ENCODE measurements around the gene RNF103.
A peak's percentile ranks its signal among the peaks of the same experiment; 100 is the strongest.

Gene RNF103

GRCh38 chr2:86562922-86563649 lies 60.6 kb downstream of the RNF103 start, which contains the start of gene CHMP3 (continued):
- TF ChIP-seq ZNF2 (tag by site-specific recombination; IDR thresholded peaks at IDR 0.05) (0 out of 2 replicates have a peak, but pooled peaks have one; percentile 28), TSHZ1 (tag by site-specific recombination; IDR thresholded peaks at IDR 0.05; ENCODE audit: borderline replicate concordance) (peak; percentile 21; the same call in 1 of the 2 replicates)
- TF ChIP-seq, protein P1, sequence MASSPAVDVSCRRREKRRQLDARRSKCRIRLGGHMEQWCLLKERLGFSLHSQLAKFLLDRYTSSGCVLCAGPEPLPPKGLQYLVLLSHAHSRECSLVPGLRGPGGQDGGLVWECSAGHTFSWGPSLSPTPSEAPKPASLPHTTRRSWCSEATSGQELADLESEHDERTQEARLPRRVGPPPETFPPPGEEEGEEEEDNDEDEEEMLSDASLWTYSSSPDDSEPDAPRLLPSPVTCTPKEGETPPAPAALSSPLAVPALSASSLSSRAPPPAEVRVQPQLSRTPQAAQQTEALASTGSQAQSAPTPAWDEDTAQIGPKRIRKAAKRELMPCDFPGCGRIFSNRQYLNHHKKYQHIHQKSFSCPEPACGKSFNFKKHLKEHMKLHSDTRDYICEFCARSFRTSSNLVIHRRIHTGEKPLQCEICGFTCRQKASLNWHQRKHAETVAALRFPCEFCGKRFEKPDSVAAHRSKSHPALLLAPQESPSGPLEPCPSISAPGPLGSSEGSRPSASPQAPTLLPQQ (tag by site-specific recombination; IDR thresholded peaks at IDR 0.05): peak; percentile 52; the same call in 1 of the 2 replicates

DNA sequence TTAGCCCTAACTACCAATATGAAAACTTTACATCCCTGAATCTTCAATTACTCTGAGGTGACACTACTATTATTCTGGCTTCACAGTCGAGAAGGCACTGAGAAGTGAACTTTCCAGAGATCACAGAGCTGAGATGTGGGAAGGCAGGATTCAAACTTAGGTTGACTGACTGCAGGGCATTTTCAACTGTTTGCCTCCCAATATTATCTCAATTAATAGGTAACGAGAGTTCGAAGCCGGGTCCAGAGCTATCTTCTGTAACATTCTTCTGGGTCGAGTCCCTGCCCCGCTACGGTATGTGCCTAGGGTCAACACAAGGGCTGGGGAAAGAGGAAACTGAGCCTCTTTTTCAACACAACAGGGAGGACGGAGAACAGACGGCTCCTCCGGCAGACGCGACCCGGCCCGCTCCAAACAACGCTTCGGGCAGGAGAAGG lies 61.2 kb downstream of the RNF103 start:
- Histone ChIP-seq H3K4me1 (ENCODE audit: control insufficient read depth, insufficient read depth, low read length) (peaks cover 4% of the 10 kb centered on the region; the same call in 1 of the 2 replicates), H3K4me3 (ENCODE audit: low read depth, low read length) (peak overlapping the region; percentile 94), H3K36me3 (ENCODE audit: control insufficient read depth in 2 of 2, insufficient read depth in 1 of 2, low read length in 2 of 2) (peaks cover 0 to 3% of the 10 kb centered on the region in 2 experiments; a peak in 1 of 3 replicates), H3K27ac (ENCODE audit: extremely low read depth, low read depth, low read length) (peak overlapping the region; percentile 89), H3K9me3 (ENCODE audit: control insufficient read depth, insufficient read depth, low read depth, low read length) (no peaks in the 10 kb centered on the region)
- TF ChIP-seq IKZF3 (tag by site-specific recombination; IDR thresholded peaks at IDR 0.05) (no peak), KLF7 (tag by site-specific recombination; IDR thresholded peaks at IDR 0.05; ENCODE audit: borderline replicate concordance) (no peak), TSHZ1 (tag by site-specific recombination; IDR thresholded peaks at IDR 0.05; ENCODE audit: borderline replicate concordance) (no peak), ZNF664 (tag by site-specific recombination; IDR thresholded peaks at IDR 0.05) (peak; percentile 95), SALL2 (tag by site-specific recombination; IDR thresholded peaks at IDR 0.05; ENCODE audit: borderline replicate concordance) (no peak), ZNF132 (tag by site-specific recombination; IDR thresholded peaks at IDR 0.05; ENCODE audit: borderline replicate concordance) (no peak)
- POLR2A ChIA-PET: interaction anchor here (1.5 kb wide), 1 partner anchor 120 kb away, joined by 4 read pairs; no protein-coding TSS in a partner anchor
- CTCF ChIA-PET: no interaction called here

- H3K27ac ChIP-seq (ENCODE audit: extremely low read depth, low read depth, low read length): no peak overlapping the region
- no peak overlapping the region for H3K4me3 ChIP-seq (ENCODE audit: low read depth, low read length)
- H3K4me1 ChIP-seq (ENCODE audit: control insufficient read depth, insufficient read depth, low read length): peaks cover 13% of the 10 kb centered on the region
- CTCF ChIA-PET: no interaction called here
- POLR2A ChIA-PET: no interaction called here
- peaks cover 0 to 3% of the 10 kb centered on the region in 2 experiments; a peak in 1 of 3 replicates for H3K36me3 ChIP-seq (ENCODE audit: control insufficient read depth in 2 of 2, insufficient read depth in 1 of 2, low read length in 2 of 2)
- no peaks in the 10 kb centered on the region for H3K9me3 ChIP-seq (ENCODE audit: control insufficient read depth, insufficient read depth, low read depth, low read length)
- no peak for TF ChIP-seq ZNF426 (tag by site-specific recombination; IDR thresholded peaks at IDR 0.05)
- no peak for TF ChIP-seq ZNF558 (tag by site-specific recombination; IDR thresholded peaks at IDR 0.05)
- TF ChIP-seq ZNF148 (tag by site-specific recombination; IDR thresholded peaks at IDR 0.05; ENCODE audit: borderline replicate concordance): no peak
- TF ChIP-seq YY2 (tag by site-specific recombination; IDR thresholded peaks at IDR 0.05): no peak
- TF ChIP-seq, protein P2, sequence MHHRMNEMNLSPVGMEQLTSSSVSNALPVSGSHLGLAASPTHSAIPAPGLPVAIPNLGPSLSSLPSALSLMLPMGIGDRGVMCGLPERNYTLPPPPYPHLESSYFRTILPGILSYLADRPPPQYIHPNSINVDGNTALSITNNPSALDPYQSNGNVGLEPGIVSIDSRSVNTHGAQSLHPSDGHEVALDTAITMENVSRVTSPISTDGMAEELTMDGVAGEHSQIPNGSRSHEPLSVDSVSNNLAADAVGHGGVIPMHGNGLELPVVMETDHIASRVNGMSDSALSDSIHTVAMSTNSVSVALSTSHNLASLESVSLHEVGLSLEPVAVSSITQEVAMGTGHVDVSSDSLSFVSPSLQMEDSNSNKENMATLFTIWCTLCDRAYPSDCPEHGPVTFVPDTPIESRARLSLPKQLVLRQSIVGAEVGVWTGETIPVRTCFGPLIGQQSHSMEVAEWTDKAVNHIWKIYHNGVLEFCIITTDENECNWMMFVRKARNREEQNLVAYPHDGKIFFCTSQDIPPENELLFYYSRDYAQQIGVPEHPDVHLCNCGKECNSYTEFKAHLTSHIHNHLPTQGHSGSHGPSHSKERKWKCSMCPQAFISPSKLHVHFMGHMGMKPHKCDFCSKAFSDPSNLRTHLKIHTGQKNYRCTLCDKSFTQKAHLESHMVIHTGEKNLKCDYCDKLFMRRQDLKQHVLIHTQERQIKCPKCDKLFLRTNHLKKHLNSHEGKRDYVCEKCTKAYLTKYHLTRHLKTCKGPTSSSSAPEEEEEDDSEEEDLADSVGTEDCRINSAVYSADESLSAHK (tag by site-specific recombination; IDR thresholded peaks at IDR 0.05): no peak
- TF ChIP-seq ZNF488 (tag by site-specific recombination; IDR thresholded peaks at IDR 0.05): no peak
- no peak for TF ChIP-seq ZNF121 (tag by site-specific recombination; IDR thresholded peaks at IDR 0.05)
- no peak for TF ChIP-seq ZNF266 (tag by site-specific recombination; IDR thresholded peaks at IDR 0.05; ENCODE audit: low read depth)
These were observed 65.8 kb downstream of the RNF103 start for GRCh38 chr2:86557836-86558235.

Data from HEK293 (cell line).